HepG2 (cell line): Measurements from ENCODE around the gene CTSD.

Experiments used
- AFF4 ChIP-seq: sonication (generic); formaldehyde crosslinking; IDR thresholded peaks from 2 replicates; pipeline ENCODE4 v1.4.0; 2020; ENCODE audit warnings: missing genetic modification reagents
- BCL6 ChIP-seq: IDR thresholded peaks from 2 replicates; pipeline ENCODE4 v1.6.1; 2016; ENCODE audit warnings: missing genetic modification reagents, missing compliant biosample characterization
- BHLHE40 ChIP-seq: IDR thresholded peaks from 2 replicates; pipeline ENCODE4 v1.6.1; 2011; ENCODE audit warnings: low read length, improper control_type of control experiment
- CTCF ChIP-seq: sonication (generic); formaldehyde crosslinking; IDR thresholded peaks from 2 replicates; pipeline ENCODE4 v1.5.0; 2020; ENCODE audit warnings: mild to moderate bottlenecking, missing genetic modification reagents, moderate library complexity
- ELF3 ChIP-seq: IDR thresholded peaks from 2 replicates; pipeline ENCODE4 v1.6.1; 2016; ENCODE audit warnings: missing genetic modification reagents, missing compliant biosample characterization
- MIXL1 ChIP-seq: IDR thresholded peaks from 2 replicates; pipeline ENCODE4 v1.6.1; 2016
- MXI1 ChIP-seq: IDR thresholded peaks from 3 replicates; pipeline ENCODE4 v1.6.1; 2012; ENCODE audit warnings: low read depth, low read length, inconsistent platforms, borderline replicate concordance
- SMARCE1 ChIP-seq: fragments of 450-650 bp; IDR thresholded peaks from 2 replicates; pipeline ENCODE4 v1.6.1; 2017; ENCODE audit warnings: borderline replicate concordance
- ZNF274 ChIP-seq: sonication (generic); formaldehyde crosslinking; IDR thresholded peaks from 2 replicates; pipeline ENCODE4 v1.5.1; 2020; ENCODE audit warnings: mild to moderate bottlenecking, missing genetic modification reagents
- ZNF552 ChIP-seq: sonication (generic); formaldehyde crosslinking; IDR thresholded peaks from 2 replicates; pipeline ENCODE4 v1.9.0; 2022; ENCODE audit warnings: missing genetic modification reagents, mild to moderate bottlenecking, borderline replicate concordance
- ZNF816 ChIP-seq: sonication (generic); formaldehyde crosslinking; IDR thresholded peaks from 2 replicates; pipeline ENCODE4 v1.8.0; 2022; ENCODE audit warnings: missing genetic modification reagents, mild to moderate bottlenecking, borderline replicate concordance
- TF ChIP-seq, protein P1 (sequence below): sonication (generic); formaldehyde crosslinking; IDR thresholded peaks from 2 replicates; pipeline ENCODE4 v1.5.1; 2020; ENCODE audit warnings: missing genetic modification reagents, mild to moderate bottlenecking, borderline replicate concordance

DNA sequence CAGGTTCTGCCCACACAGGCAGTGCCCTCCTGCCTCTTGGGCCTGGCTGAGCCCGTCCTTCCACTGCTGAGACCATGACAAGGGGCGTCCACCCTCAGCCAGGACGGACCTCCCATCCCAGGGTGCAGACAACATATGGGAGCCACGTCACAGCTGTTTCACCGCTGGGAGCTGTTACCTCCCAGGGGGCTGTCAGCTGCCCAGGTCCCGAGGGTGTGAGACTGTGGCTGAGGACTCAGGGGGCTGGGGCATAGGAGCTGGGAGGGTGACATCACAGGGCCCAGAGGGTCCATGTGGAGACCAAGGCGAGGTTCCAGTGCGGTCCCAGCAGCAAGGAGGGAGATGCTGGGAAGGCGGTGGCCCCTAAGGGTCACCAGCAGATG, 17.9 kb upstream of the CTSD start:
- TF ChIP-seq, protein P1, sequence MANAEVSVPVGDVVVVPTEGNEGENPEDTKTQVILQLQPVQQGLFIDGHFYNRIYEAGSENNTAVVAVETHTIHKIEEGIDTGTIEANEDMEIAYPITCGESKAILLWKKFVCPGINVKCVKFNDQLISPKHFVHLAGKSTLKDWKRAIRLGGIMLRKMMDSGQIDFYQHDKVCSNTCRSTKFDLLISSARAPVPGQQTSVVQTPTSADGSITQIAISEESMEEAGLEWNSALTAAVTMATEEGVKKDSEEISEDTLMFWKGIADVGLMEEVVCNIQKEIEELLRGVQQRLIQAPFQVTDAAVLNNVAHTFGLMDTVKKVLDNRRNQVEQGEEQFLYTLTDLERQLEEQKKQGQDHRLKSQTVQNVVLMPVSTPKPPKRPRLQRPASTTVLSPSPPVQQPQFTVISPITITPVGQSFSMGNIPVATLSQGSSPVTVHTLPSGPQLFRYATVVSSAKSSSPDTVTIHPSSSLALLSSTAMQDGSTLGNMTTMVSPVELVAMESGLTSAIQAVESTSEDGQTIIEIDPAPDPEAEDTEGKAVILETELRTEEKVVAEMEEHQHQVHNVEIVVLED (CRISPR knock-in tag) = no peak
- TF ChIP-seq CTCF (CRISPR knock-in tag) = no peak
- no peak for TF ChIP-seq BHLHE40
- no peak for TF ChIP-seq ZNF552 (CRISPR knock-in tag)
- TF ChIP-seq ZNF274 (CRISPR knock-in tag) = no peak
- TF ChIP-seq BCL6 (CRISPR knock-in tag) = no peak
- TF ChIP-seq MIXL1 (CRISPR knock-in tag) = no peak
- TF ChIP-seq AFF4 (CRISPR knock-in tag) = no peak
- TF ChIP-seq ZNF816 (CRISPR knock-in tag) = no peak
- TF ChIP-seq MXI1 = no peak
- TF ChIP-seq SMARCE1 = no peak
- TF ChIP-seq ELF3 (CRISPR knock-in tag) = no peak
